ENCODE measurements around the gene TELO2.

Gene TELO2

GRCh38 chr16:1492923-1493745 is at the start of gene TELO2:
TELO2 (plus strand) TSS chr16:1493360; CDS start chr16:1494282, 922 bp downstream.
- DNase-seq, result peak; percentile 57

GRCh38 chr16:1443403-1443973 is 49.7 kb upstream of the TELO2 start:
- no peak for DNase-seq

- no peak for DNase-seq
Measured at GRCh38 chr16:1443980-1444729, 49.0 kb upstream of the TELO2 start, which contains the start of gene CCDC154. CCDC154 (minus strand) TSS chr16:1444556; CDS start chr16:1444322, 234 bp downstream.

- no peak for DNase-seq
Measured at GRCh38 chr16:1444730-1445517, 48.2 kb upstream of the TELO2 start.

- no peak for DNase-seq
Measured at GRCh38 chr16:1445518-1446203, 47.5 kb upstream of the TELO2 start.

- no peak for DNase-seq
Measured at GRCh38 chr16:1446296-1447080, 46.7 kb upstream of the TELO2 start.

GRCh38 chr16:1447965-1448364 is 45.2 kb upstream of the TELO2 start:
- no peak for DNase-seq

GRCh38 chr16:1448536-1449116 is 44.5 kb upstream of the TELO2 start:
- DNase-seq, result no peak

- DNase-seq, result no peak
Measured at GRCh38 chr16:1449201-1449788, 43.9 kb upstream of the TELO2 start.

- DNase-seq, result no peak
Measured at GRCh38 chr16:1450218-1450617, 42.9 kb upstream of the TELO2 start.

- DNase-seq, result no peak
Measured at GRCh38 chr16:1450841-1451240, 42.3 kb upstream of the TELO2 start.

- DNase-seq, result no peak
Measured at GRCh38 chr16:1451702-1452392, 41.3 kb upstream of the TELO2 start.

GRCh38 chr16:1452530-1452929 is 40.6 kb upstream of the TELO2 start:
- no peak for DNase-seq

GRCh38 chr16:1453316-1453715 is 39.8 kb upstream of the TELO2 start:
- no peak for DNase-seq

- DNase-seq, result no peak
Measured at GRCh38 chr16:1454561-1454960, 38.6 kb upstream of the TELO2 start.

- no peak for DNase-seq
Measured at GRCh38 chr16:1455190-1456171, 37.7 kb upstream of the TELO2 start.

GRCh38 chr16:1456951-1457350 is 36.2 kb upstream of the TELO2 start:
- no peak for DNase-seq

GRCh38 chr16:1457489-1458245 is 35.5 kb upstream of the TELO2 start:
- no peak for DNase-seq

Measured in amniotic stem cell (primary cell).